Adipocyte (in vitro differentiated cells): ENCODE results near the gene KIAA0040.

ENCODE experiments used
- DNase-seq: peaks from one replicate; pipeline ENCODE4 v3.0.0-alpha.2; 2015; ENCODE audit warnings: low read depth
- H3K27me3 ChIP-seq: replicated peaks from 2 replicates; pipeline ENCODE4 v1.7.0; 2013; ENCODE audit warnings: mild to moderate bottlenecking, low read length, moderate library complexity; ENCODE audit not compliant: control insufficient read depth, insufficient read depth
- H3K36me3 ChIP-seq: 2 replicates; pipeline ENCODE4 v1.7.0; 2013; ENCODE audit warnings: low read length, mild to moderate bottlenecking, moderate library complexity; ENCODE audit not compliant: control insufficient read depth, insufficient read depth, severe bottlenecking
- H3K4me1 ChIP-seq: 2 replicates; pipeline ENCODE4 v1.7.0; 2013; ENCODE audit warnings: mild to moderate bottlenecking, low read length, moderate library complexity; ENCODE audit not compliant: control insufficient read depth, insufficient read depth
- H3K4me3 ChIP-seq: 2 replicates; pipeline ENCODE4 v1.7.0; 2013; ENCODE audit warnings: mild to moderate bottlenecking, low read length, moderate library complexity
- H3K9ac ChIP-seq: 2 replicates; pipeline ENCODE4 v1.7.0; 2013; ENCODE audit warnings: mild to moderate bottlenecking, low read length, moderate library complexity
- H3K9me3 ChIP-seq: 2 replicates; pipeline ENCODE4 v1.7.0; 2013; ENCODE audit warnings: mild to moderate bottlenecking, low read length, moderate library complexity; ENCODE audit not compliant: control insufficient read depth

KIAA0040 gene

GRCh38 chr1:175217721-175218531 lies 25.4 kb upstream of the KIAA0040 start:
- H3K27me3 ChIP-seq: no peaks in the 10 kb centered on the region
- peaks cover 10% of the 10 kb centered on the region for H3K9me3 ChIP-seq
- H3K4me1 ChIP-seq: peaks cover 15% of the 10 kb centered on the region
- H3K9ac ChIP-seq: no peak overlapping the region
- H3K36me3 ChIP-seq: no peaks in the 10 kb centered on the region
- DNase-seq: no peak
- H3K4me3 ChIP-seq: no peak overlapping the region

- Histone ChIP-seq H3K9ac (no peak overlapping the region), H3K9me3 (peaks cover 11% of the 10 kb centered on the region), H3K36me3 (no peaks in the 10 kb centered on the region), H3K4me3 (no peak overlapping the region), H3K27me3 (no peaks in the 10 kb centered on the region), H3K4me1 (peaks cover 9% of the 10 kb centered on the region)
- no peak for DNase-seq
These were observed 23.9 kb upstream of the KIAA0040 start for GRCh38 chr1:175216444-175216843.

- Histone ChIP-seq H3K4me1 (peaks cover 4% of the 10 kb centered on the region), H3K9me3 (peaks cover 11% of the 10 kb centered on the region), H3K27me3 (no peaks in the 10 kb centered on the region), H3K4me3 (no peak overlapping the region), H3K36me3 (no peaks in the 10 kb centered on the region), H3K9ac (no peak overlapping the region)
- DNase-seq: no peak
These were observed 19.1 kb upstream of the KIAA0040 start for GRCh38 chr1:175211656-175212055.

GRCh38 chr1:175210744-175211143 lies 18.2 kb upstream of the KIAA0040 start:
- no peak overlapping the region for H3K9ac ChIP-seq
- peaks cover 8% of the 10 kb centered on the region for H3K4me1 ChIP-seq
- no peak for DNase-seq
- no peak overlapping the region for H3K4me3 ChIP-seq
- H3K27me3 ChIP-seq: no peaks in the 10 kb centered on the region
- no peaks in the 10 kb centered on the region for H3K36me3 ChIP-seq
- peaks cover 11% of the 10 kb centered on the region for H3K9me3 ChIP-seq

GRCh38 chr1:175209493-175209921 lies 16.9 kb upstream of the KIAA0040 start:
- DNase-seq: no peak
- Histone ChIP-seq H3K9ac (no peak overlapping the region), H3K9me3 (peaks cover 11% of the 10 kb centered on the region)

GRCh38 chr1:175208773-175209492 lies 16.4 kb upstream of the KIAA0040 start:
- H3K9ac ChIP-seq: no peak overlapping the region
- H3K4me3 ChIP-seq: no peak overlapping the region
- peaks cover 11% of the 10 kb centered on the region for H3K9me3 ChIP-seq
- H3K36me3 ChIP-seq: no peaks in the 10 kb centered on the region
- DNase-seq: no peak
- H3K4me1 ChIP-seq: peaks cover 16% of the 10 kb centered on the region
- no peaks in the 10 kb centered on the region for H3K27me3 ChIP-seq

More at GRCh38 chr1:175209493-175209921, 16.9 kb upstream of the KIAA0040 start:
- Histone ChIP-seq H3K36me3 (no peaks in the 10 kb centered on the region), H3K4me1 (peaks cover 11% of the 10 kb centered on the region), H3K27me3 (no peaks in the 10 kb centered on the region), H3K4me3 (no peak overlapping the region)

GRCh38 chr1:175207971-175208370 lies 15.4 kb upstream of the KIAA0040 start:
- H3K9me3 ChIP-seq: peaks cover 1% of the 10 kb centered on the region
- H3K36me3 ChIP-seq: no peaks in the 10 kb centered on the region
- no peak overlapping the region for H3K4me3 ChIP-seq
- peaks cover 20% of the 10 kb centered on the region for H3K4me1 ChIP-seq
- no peak overlapping the region for H3K9ac ChIP-seq
- no peak for DNase-seq
- H3K27me3 ChIP-seq: no peaks in the 10 kb centered on the region

GRCh38 chr1:175206687-175207086 lies 14.1 kb upstream of the KIAA0040 start:
- Histone ChIP-seq H3K4me3 (no peak overlapping the region), H3K36me3 (no peaks in the 10 kb centered on the region), H3K4me1 (peaks cover 20% of the 10 kb centered on the region), H3K9ac (no peak overlapping the region), H3K27me3 (no peaks in the 10 kb centered on the region), H3K9me3 (no peaks in the 10 kb centered on the region)
- no peak for DNase-seq

- Histone ChIP-seq H3K9ac (no peak overlapping the region), H3K27me3 (no peaks in the 10 kb centered on the region), H3K36me3 (no peaks in the 10 kb centered on the region), H3K4me3 (no peak overlapping the region), H3K4me1 (peaks cover 42% of the 10 kb centered on the region), H3K9me3 (no peaks in the 10 kb centered on the region)
- no peak for DNase-seq
These were observed 11.8 kb upstream of the KIAA0040 start for GRCh38 chr1:175204330-175204729.

GRCh38 chr1:175203570-175204068 lies 11.0 kb upstream of the KIAA0040 start:
- Histone ChIP-seq H3K36me3 (no peaks in the 10 kb centered on the region), H3K9ac (no peak overlapping the region), H3K4me3 (no peak overlapping the region), H3K27me3 (no peaks in the 10 kb centered on the region), H3K4me1 (peaks cover 42% of the 10 kb centered on the region), H3K9me3 (no peaks in the 10 kb centered on the region)
- DNase-seq: no peak

GRCh38 chr1:175200678-175201521 lies 8.3 kb upstream of the KIAA0040 start:
- peak; percentile 42 for DNase-seq
- peak overlapping the region; percentile 50 for H3K9ac ChIP-seq
- no peaks in the 10 kb centered on the region for H3K9me3 ChIP-seq
- H3K36me3 ChIP-seq: no peaks in the 10 kb centered on the region
- H3K4me3 ChIP-seq: peak overlapping the region; percentile 16
- peaks cover 34% of the 10 kb centered on the region for H3K4me1 ChIP-seq
- H3K27me3 ChIP-seq: no peaks in the 10 kb centered on the region
